GM12892 (cell line): ENCODE data around the gene PHF1.

ENCODE experiments used
- POLR2A ChIP-seq: IDR thresholded peaks from 2 replicates; pipeline ENCODE4 v1.6.1; 2011; ENCODE audit warnings: low read depth, low read length, control low read depth
- POLR2AphosphoS5 ChIP-seq: IDR thresholded peaks from 2 replicates; pipeline ENCODE4 v1.6.1; 2011; ENCODE audit warnings: low read depth, low read length, control low read depth
- TAF1 ChIP-seq: IDR thresholded peaks from 2 replicates; pipeline ENCODE4 v1.6.1; 2011; ENCODE audit warnings: low read depth, mild to moderate bottlenecking, control low read depth, low read length, borderline replicate concordance

DNA sequence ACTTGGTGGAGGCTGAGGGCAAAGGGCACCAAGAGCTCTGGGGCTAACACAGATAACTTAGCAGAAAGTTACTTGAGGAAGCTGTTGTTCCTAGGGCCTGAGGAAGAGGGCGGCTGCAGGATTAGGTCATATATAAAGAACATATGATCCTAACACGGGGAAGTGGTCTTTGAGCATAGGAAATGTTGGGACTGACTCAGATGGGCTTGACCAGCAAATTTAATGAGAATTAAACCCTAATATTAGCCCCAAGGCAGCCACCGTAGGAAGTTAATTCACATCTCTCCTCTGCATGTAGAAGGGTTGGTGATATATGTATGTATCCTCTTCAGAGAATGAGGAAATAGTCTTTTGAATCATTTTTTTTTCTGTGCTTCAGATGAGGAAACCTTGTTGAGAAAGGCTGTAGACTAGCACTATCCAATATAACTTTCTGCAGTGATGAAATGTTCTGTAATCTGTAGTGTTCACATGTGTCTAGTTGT, 34.3 kb downstream of the PHF1 start:
- TF ChIP-seq POLR2A (no peak), POLR2AphosphoS5 (no peak), TAF1 (no peak)
